OCI-LY7 (cell line): ENCODE measurements around the gene PDE6H.

Experiments
- CTCF ChIP-seq: fragments of 200-600 bp; sonication (generic); conservative IDR thresholded peaks from 2 replicates; pipeline ENCODE4 v1.5.1; 2014; ENCODE audit warnings: mild to moderate bottlenecking, antibody characterized with exemption, low read length, moderate library complexity, mixed read lengths
- EZH2phosphoT487 ChIP-seq: fragments of 200-600 bp; sonication (generic); IDR thresholded peaks from 2 replicates; pipeline ENCODE4 v1.6.1; 2018; ENCODE audit warnings: low read depth, borderline replicate concordance, mild to moderate bottlenecking, mixed run types, antibody characterized with exemption, low read length, moderate library complexity, mixed read lengths

GRCh38 chr12:14982991-14983390, 10.1 kb downstream of the PDE6H start:
- TF ChIP-seq CTCF (no peak), EZH2phosphoT487 (no peak)
